Body of pancreas (tissue), 4 donors: ENCODE results near the gene AK5. TPM values are rescaled to one million over a fixed set of nuclear protein-coding genes. Genes with fewer than 3 reads are reported as not detected.

Experiments
- ATAC-seq: fragments of 150-250 bp; one replicate; pipeline ENCODE4 v1.9.1; 2016
- DNase-seq, 4 donors: peaks; one replicate each; pipeline ENCODE4 v3.0.0-alpha.2; 2019
- H3K27ac ChIP-seq, 4 donors: fragments of 200-600 bp; sonication (generic); 1 replicate in 3 of 4; 2 replicates in 1 of 4; pipeline versions ENCODE4 v1.5.1 to v1.6.1; 2016 to 2019; ENCODE audit warnings: mild to moderate bottlenecking in 1 of 4, mixed read lengths in 1 of 4, moderate library complexity in 1 of 4
- H3K27me3 ChIP-seq, 2 donors: fragments of 200-600 bp; sonication (generic); one replicate each; pipeline ENCODE4 v1.6.0; 2016; ENCODE audit warnings: mild to moderate bottlenecking in 1 of 2
- H3K36me3 ChIP-seq, 2 donors: fragments of 200-600 bp; sonication (generic); replicated peaks in 1 of 2; 2 replicates each; pipeline ENCODE4 v1.5.1; 2016; ENCODE audit warnings: low read depth in 2 of 2; ENCODE audit not compliant: insufficient read depth in 1 of 2
- H3K4me1 ChIP-seq: fragments of 200-600 bp; sonication (generic); one replicate; pipeline ENCODE4 v1.6.0; 2016
- H3K4me3 ChIP-seq, 2 donors: fragments of 200-600 bp; sonication (generic); 1 replicate in 1 of 2; 2 replicates in 1 of 2; pipeline ENCODE4 v1.5.1; 2016 to 2019
- H3K9me3 ChIP-seq, 3 donors: fragments of 200-600 bp; sonication (generic); 1 replicate in 2 of 3; 2 replicates in 1 of 3; pipeline ENCODE4 v1.5.1; 2016
- CTCF ChIP-seq, 7 experiments: fragments of 450-650 bp in 4 of 7; fragments of 200-600 bp in 3 of 7; sonication (generic) in 3 of 7; IDR thresholded peaks; one replicate each; pipeline ENCODE4 v1.5.1; 2016 to 2019; ENCODE audit warnings: antibody characterized with exemption in 7 of 7
- POLR2A ChIP-seq, 3 donors: fragments of 450-650 bp; IDR thresholded peaks; one replicate each; pipeline ENCODE4 v1.6.1; 2016; ENCODE audit warnings: antibody characterized with exemption in 3 of 3, mild to moderate bottlenecking in 2 of 3
- WGBS, 2 donors: methylation state at CpG; one replicate each; pipeline ENCODE4 v1.1.5; 2017; 5-methylcytosine and 5-hydroxymethylcytosine counted together
- intact Hi-C: fragments of 100-400 bp; cut with DNase I; formaldehyde crosslinking; loops from one replicate; pipeline ENCODE4 v1.15.1; 2023
- total RNA-seq, 2 donors: library from RNA; depleted of rRNA; stranded (reverse); fragments of >200 nt; gene quantifications; one replicate each; pipeline ENCODE4 v1.1.0, GENCODE V29; 2016

Gene AK5
- total RNA-seq, 2 donors from 2014 or later = not detected

- H3K9me3 ChIP-seq = no peaks in the 10 kb centered on the region
- no peak for TF ChIP-seq CTCF (IDR thresholded peaks at IDR 0.05)
- TF ChIP-seq POLR2A (IDR thresholded peaks at IDR 0.05) = no peak
- H3K27ac ChIP-seq = no peak overlapping the region
- H3K4me3 ChIP-seq = no peak overlapping the region
- H3K36me3 ChIP-seq = no peaks in the 10 kb centered on the region
- ATAC-seq (no peak), DNase-seq (no peak)
- intact Hi-C loops = no loop called here
- 16 to 23% methylated on average over 1 of the region's 1 CpG for WGBS, 2 donors
- no peaks in the 10 kb centered on the region for H3K4me1 ChIP-seq
- H3K27me3 ChIP-seq = no peaks in the 10 kb centered on the region
Observed at GRCh38 chr1:77263708-77264107, 18.1 kb upstream of the AK5 start.

- DNase-seq (no peak), ATAC-seq (no peak)
- Histone ChIP-seq H3K4me1 (no peaks in the 10 kb centered on the region), H3K27me3 (no peaks in the 10 kb centered on the region), H3K36me3 (no peaks in the 10 kb centered on the region), H3K27ac (no peak overlapping the region), H3K4me3 (no peak overlapping the region), H3K9me3 (no peaks in the 10 kb centered on the region)
- TF ChIP-seq POLR2A (IDR thresholded peaks at IDR 0.05) (no peak), CTCF (IDR thresholded peaks at IDR 0.05) (no peak)
- intact Hi-C loops = no loop called here
- 79 to 89% methylated on average over 1 of the region's 1 CpG for WGBS, 2 donors
Observed at GRCh38 chr1:77265180-77265579, 16.6 kb upstream of the AK5 start.

- ATAC-seq = no peak
- intact Hi-C loops = no loop called here
- H3K27ac ChIP-seq = no peak overlapping the region
- DNase-seq = no peak
- no peaks in the 10 kb centered on the region for H3K4me1 ChIP-seq
- no peak overlapping the region for H3K4me3 ChIP-seq
- no peaks in the 10 kb centered on the region for H3K36me3 ChIP-seq
- 38 to 39% methylated on average over 1 of the region's 1 CpG for WGBS, 2 donors
- no peaks in the 10 kb centered on the region for H3K9me3 ChIP-seq
- no peaks in the 10 kb centered on the region for H3K27me3 ChIP-seq
- TF ChIP-seq POLR2A (IDR thresholded peaks at IDR 0.05) (no peak), CTCF (IDR thresholded peaks at IDR 0.05) (no peak)
Observed at GRCh38 chr1:77267035-77267434, 14.8 kb upstream of the AK5 start.

- TF ChIP-seq CTCF (IDR thresholded peaks at IDR 0.05) (no peak), POLR2A (IDR thresholded peaks at IDR 0.05) (no peak)
- Histone ChIP-seq H3K4me1 (no peaks in the 10 kb centered on the region), H3K36me3 (no peaks in the 10 kb centered on the region), H3K9me3 (no peaks in the 10 kb centered on the region), H3K27me3 (no peaks in the 10 kb centered on the region), H3K27ac (no peak overlapping the region), H3K4me3 (no peak overlapping the region)
- no peak for ATAC-seq
- no peak for DNase-seq
- intact Hi-C loops = no loop called here
Observed at GRCh38 chr1:77271852-77272580, 9.8 kb upstream of the AK5 start.

GRCh38 chr1:77273891-77274290 lies 7.9 kb upstream of the AK5 start:
- no peaks in the 10 kb centered on the region for H3K36me3 ChIP-seq
- intact Hi-C loops = no loop called here
- no peaks in the 10 kb centered on the region for H3K4me1 ChIP-seq
- no peak for ATAC-seq
- no peak for DNase-seq
- no peak for TF ChIP-seq POLR2A (IDR thresholded peaks at IDR 0.05)
- TF ChIP-seq CTCF (IDR thresholded peaks at IDR 0.05) = no peak
- H3K4me3 ChIP-seq = no peak overlapping the region
- H3K27ac ChIP-seq = no peak overlapping the region
- H3K27me3 ChIP-seq = no peaks in the 10 kb centered on the region
- no peaks in the 10 kb centered on the region for H3K9me3 ChIP-seq
